ENCODE data around the gene MYRIP.

Gene MYRIP

DNA sequence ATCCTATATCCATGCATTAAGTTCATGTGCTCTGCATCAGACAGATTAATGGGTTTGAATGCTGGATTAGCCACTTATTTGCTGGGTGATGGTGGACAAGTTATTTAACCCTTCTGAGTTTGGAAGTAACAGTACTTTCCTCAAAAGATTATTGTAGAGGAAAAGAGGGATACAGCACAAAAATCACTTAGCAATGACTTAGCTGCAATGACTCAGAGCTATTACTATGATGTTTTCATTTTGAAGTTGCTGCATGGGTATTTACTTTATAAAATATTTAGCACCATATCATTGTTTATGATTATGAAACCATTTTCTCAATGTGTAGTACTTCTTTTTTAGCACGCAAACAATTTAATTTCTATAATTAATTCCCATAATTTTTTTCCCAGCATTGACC is 248.4 kb downstream of the MYRIP start:
- Histone ChIP-seq H3K79me2 (ENCODE audit: insufficient read depth, low read length) (no peaks in the 10 kb centered on the region), H3K9ac (ENCODE audit: low read length) (no peak overlapping the region), H3K4me3 (ENCODE audit: insufficient read depth, low read length, poor library complexity, severe bottlenecking) (no peak overlapping the region), H3K27ac (ENCODE audit: low read depth, low read length) (no peak overlapping the region), H4K20me1 (ENCODE audit: low read depth, low read length) (no peaks in the 10 kb centered on the region), H3K9me2 (replicated peaks; ENCODE audit: insufficient read depth, low read length) (no peaks in the 10 kb centered on the region; the same call in 1 of the 2 replicates), H3F3A (ENCODE audit: insufficient read depth) (no peaks in the 10 kb centered on the region), H2AFZ (ENCODE audit: low read depth, low read length, severe bottlenecking) (no peak overlapping the region), H3K36me3 (ENCODE audit: low read length) (no peaks in the 10 kb centered on the region), H3K4me2 (ENCODE audit: low read depth, low read length, poor library complexity, severe bottlenecking) (no peak overlapping the region), H3K27me3 (ENCODE audit: low read length) (no peaks in the 10 kb centered on the region), H3K9me3 (ENCODE audit: insufficient read depth, low read length) (no peaks in the 10 kb centered on the region)
- TF ChIP-seq EZH2phosphoT487 (conservative IDR thresholded peaks at IDR 0.05; ENCODE audit: low read length) = no peak
- TF ChIP-seq, protein P1, sequence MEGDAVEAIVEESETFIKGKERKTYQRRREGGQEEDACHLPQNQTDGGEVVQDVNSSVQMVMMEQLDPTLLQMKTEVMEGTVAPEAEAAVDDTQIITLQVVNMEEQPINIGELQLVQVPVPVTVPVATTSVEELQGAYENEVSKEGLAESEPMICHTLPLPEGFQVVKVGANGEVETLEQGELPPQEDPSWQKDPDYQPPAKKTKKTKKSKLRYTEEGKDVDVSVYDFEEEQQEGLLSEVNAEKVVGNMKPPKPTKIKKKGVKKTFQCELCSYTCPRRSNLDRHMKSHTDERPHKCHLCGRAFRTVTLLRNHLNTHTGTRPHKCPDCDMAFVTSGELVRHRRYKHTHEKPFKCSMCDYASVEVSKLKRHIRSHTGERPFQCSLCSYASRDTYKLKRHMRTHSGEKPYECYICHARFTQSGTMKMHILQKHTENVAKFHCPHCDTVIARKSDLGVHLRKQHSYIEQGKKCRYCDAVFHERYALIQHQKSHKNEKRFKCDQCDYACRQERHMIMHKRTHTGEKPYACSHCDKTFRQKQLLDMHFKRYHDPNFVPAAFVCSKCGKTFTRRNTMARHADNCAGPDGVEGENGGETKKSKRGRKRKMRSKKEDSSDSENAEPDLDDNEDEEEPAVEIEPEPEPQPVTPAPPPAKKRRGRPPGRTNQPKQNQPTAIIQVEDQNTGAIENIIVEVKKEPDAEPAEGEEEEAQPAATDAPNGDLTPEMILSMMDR (IDR thresholded peaks at IDR 0.05; ENCODE audit: insufficient read depth, low read length, poor library complexity, severe bottlenecking) = no peak

DNA sequence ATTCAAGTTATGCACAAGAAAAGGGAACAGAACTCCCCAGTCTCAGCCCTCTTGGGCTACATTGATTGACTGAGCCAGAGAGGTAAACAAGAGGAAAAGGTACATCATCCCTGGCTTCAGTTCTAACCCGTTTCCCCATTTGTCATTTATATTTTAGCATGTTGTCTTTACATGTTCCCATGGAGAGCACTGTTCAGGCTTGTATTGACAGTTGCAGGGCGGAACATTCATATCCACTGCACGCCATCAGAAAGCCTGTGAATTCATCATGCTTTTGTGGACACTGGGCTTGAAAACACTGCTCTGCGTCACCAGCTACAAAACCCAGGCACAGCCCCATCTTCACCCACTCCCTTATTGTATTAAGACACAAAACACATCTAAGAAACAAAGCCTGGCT is 259.2 kb downstream of the MYRIP start:
- H3K27ac ChIP-seq (ENCODE audit: low read depth, low read length) = no peak overlapping the region
- no peaks in the 10 kb centered on the region for H4K20me1 ChIP-seq (ENCODE audit: low read depth, low read length)
- TF ChIP-seq, protein P1 (IDR thresholded peaks at IDR 0.05; ENCODE audit: insufficient read depth, low read length, poor library complexity, severe bottlenecking) = no peak
- no peak for TF ChIP-seq EZH2phosphoT487 (conservative IDR thresholded peaks at IDR 0.05; ENCODE audit: low read length)
- H3K4me2 ChIP-seq (ENCODE audit: low read depth, low read length, poor library complexity, severe bottlenecking) = no peak overlapping the region
- no peak overlapping the region for H3K9ac ChIP-seq (ENCODE audit: low read length)
- no peaks in the 10 kb centered on the region for H3K36me3 ChIP-seq (ENCODE audit: low read length)
- no peaks in the 10 kb centered on the region for H3K9me2 ChIP-seq (replicated peaks; ENCODE audit: insufficient read depth, low read length)
- H3K9me3 ChIP-seq (ENCODE audit: insufficient read depth, low read length) = no peaks in the 10 kb centered on the region
- H3F3A ChIP-seq (ENCODE audit: insufficient read depth) = no peaks in the 10 kb centered on the region
- H2AFZ ChIP-seq (ENCODE audit: low read depth, low read length, severe bottlenecking) = no peak overlapping the region
- no peaks in the 10 kb centered on the region for H3K79me2 ChIP-seq (ENCODE audit: insufficient read depth, low read length)
- H3K27me3 ChIP-seq (ENCODE audit: low read length) = no peaks in the 10 kb centered on the region
- no peak overlapping the region for H3K4me3 ChIP-seq (ENCODE audit: insufficient read depth, low read length, poor library complexity, severe bottlenecking)

DNA sequence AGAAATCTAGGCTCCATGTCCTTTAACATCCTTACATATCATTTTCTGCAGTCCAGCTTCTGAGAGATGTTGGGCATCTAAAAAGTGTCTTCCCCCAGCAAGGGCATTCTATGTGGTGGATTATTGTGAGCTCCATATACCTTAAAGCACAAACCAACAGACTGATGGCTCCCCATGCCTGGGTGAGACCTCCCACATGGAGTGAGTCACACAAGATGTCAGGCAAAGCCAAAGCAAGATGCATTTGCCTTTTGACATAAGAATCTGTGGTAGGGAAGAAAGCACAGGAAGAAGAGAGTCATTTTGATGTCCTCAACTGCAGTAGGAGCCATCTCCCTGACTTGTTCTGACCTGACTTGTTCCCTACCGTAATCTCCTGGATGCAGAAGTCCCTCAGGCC is 261.4 kb downstream of the MYRIP start:
- H3K79me2 ChIP-seq (ENCODE audit: insufficient read depth, low read length) = no peaks in the 10 kb centered on the region
- H3K4me2 ChIP-seq (ENCODE audit: low read depth, low read length, poor library complexity, severe bottlenecking) = no peak overlapping the region
- no peak overlapping the region for H2AFZ ChIP-seq (ENCODE audit: low read depth, low read length, severe bottlenecking)
- no peaks in the 10 kb centered on the region for H4K20me1 ChIP-seq (ENCODE audit: low read depth, low read length)
- H3K9ac ChIP-seq (ENCODE audit: low read length) = no peak overlapping the region
- H3K9me2 ChIP-seq (replicated peaks; ENCODE audit: insufficient read depth, low read length) = no peaks in the 10 kb centered on the region
- TF ChIP-seq EZH2phosphoT487 (conservative IDR thresholded peaks at IDR 0.05; ENCODE audit: low read length) = no peak
- TF ChIP-seq, protein P1 (IDR thresholded peaks at IDR 0.05; ENCODE audit: insufficient read depth, low read length, poor library complexity, severe bottlenecking) = no peak
- H3K36me3 ChIP-seq (ENCODE audit: low read length) = no peaks in the 10 kb centered on the region
- H3K9me3 ChIP-seq (ENCODE audit: insufficient read depth, low read length) = no peaks in the 10 kb centered on the region
- H3F3A ChIP-seq (ENCODE audit: insufficient read depth) = no peaks in the 10 kb centered on the region
- H3K27me3 ChIP-seq (ENCODE audit: low read length) = no peaks in the 10 kb centered on the region
- H3K4me3 ChIP-seq (ENCODE audit: insufficient read depth, low read length, poor library complexity, severe bottlenecking) = no peak overlapping the region
- H3K27ac ChIP-seq (ENCODE audit: low read depth, low read length) = no peak overlapping the region

All from SU-DHL-6 (cell line).